ENCODE measurements around the gene SPEM2.

The SPEM2 gene

GRCh38 chr17:7438656-7439460, 13.4 kb downstream of the SPEM2 start:
- H3K4me3 ChIP-seq (ENCODE audit: low read depth, low read length): peak overlapping the region; percentile 61
- DNase-seq (ENCODE audit: low read depth): no peak

- peak within 1 kb of the TSS; percentile 61 for H3K4me3 ChIP-seq (ENCODE audit: low read depth, low read length)
- DNase-seq (ENCODE audit: low read depth): no peak
Measured at GRCh38 chr17:7439462-7440112, 14.2 kb downstream of the SPEM2 start, which contains the start of gene FGF11. Gene FGF11 (plus strand): TSS chr17:7439512. CDS start chr17:7439621, 109 bp downstream.

- H3K4me3 ChIP-seq (ENCODE audit: low read depth, low read length): peak overlapping the region; percentile 61
- DNase-seq (ENCODE audit: low read depth): no peak
Measured at GRCh38 chr17:7440113-7440833, 14.9 kb downstream of the SPEM2 start.

- DNase-seq (ENCODE audit: low read depth): no peak
- peak overlapping the region; percentile 61 for H3K4me3 ChIP-seq (ENCODE audit: low read depth, low read length)
Measured at GRCh38 chr17:7440834-7441195, 15.4 kb downstream of the SPEM2 start.

- no peak for DNase-seq (ENCODE audit: low read depth)
- no peak overlapping the region for H3K4me3 ChIP-seq (ENCODE audit: low read depth, low read length)
Measured at GRCh38 chr17:7441266-7441665, 15.8 kb downstream of the SPEM2 start.

- no peak for DNase-seq (ENCODE audit: low read depth)
- no peak overlapping the region for H3K4me3 ChIP-seq (ENCODE audit: low read depth, low read length)
Measured at GRCh38 chr17:7442142-7442541, 16.7 kb downstream of the SPEM2 start.

- DNase-seq (ENCODE audit: low read depth): no peak
- H3K4me3 ChIP-seq (ENCODE audit: low read depth, low read length): no peak overlapping the region
Measured at GRCh38 chr17:7443499-7444485, 18.4 kb downstream of the SPEM2 start.

- peak within 1 kb of the TSS; percentile 48 for H3K4me3 ChIP-seq (ENCODE audit: low read depth, low read length)
- DNase-seq (ENCODE audit: low read depth): no peak
Measured at GRCh38 chr17:7444682-7445618, 19.5 kb downstream of the SPEM2 start, which contains the start of gene CHRNB1. Gene CHRNB1 (plus strand): TSS chr17:7445061. CDS start chr17:7445128, 67 bp downstream.

GRCh38 chr17:7445619-7445968, 20.2 kb downstream of the SPEM2 start:
- no peak for DNase-seq (ENCODE audit: low read depth)
- peak overlapping the region; percentile 48 for H3K4me3 ChIP-seq (ENCODE audit: low read depth, low read length)

GRCh38 chr17:7448461-7448860, 23.0 kb downstream of the SPEM2 start:
- no peak for DNase-seq (ENCODE audit: low read depth)
- H3K4me3 ChIP-seq (ENCODE audit: low read depth, low read length): no peak overlapping the region

- DNase-seq (ENCODE audit: low read depth): no peak
- H3K4me3 ChIP-seq (ENCODE audit: low read depth, low read length): no peak overlapping the region
Measured at GRCh38 chr17:7459961-7460545, 34.6 kb downstream of the SPEM2 start.

GRCh38 chr17:7460850-7461660, 35.6 kb downstream of the SPEM2 start:
- DNase-seq (ENCODE audit: low read depth): no peak

GRCh38 chr17:7462474-7463371, 37.3 kb downstream of the SPEM2 start:
- no peak for DNase-seq (ENCODE audit: low read depth)
- no peak overlapping the region for H3K4me3 ChIP-seq (ENCODE audit: low read depth, low read length)

More at GRCh38 chr17:7460850-7461660, 35.6 kb downstream of the SPEM2 start:
- H3K4me3 ChIP-seq (ENCODE audit: low read depth, low read length): no peak overlapping the region

- no peak overlapping the region for H3K4me3 ChIP-seq (ENCODE audit: low read depth, low read length)
- no peak for DNase-seq (ENCODE audit: low read depth)
Measured at GRCh38 chr17:7463372-7463846, 38.0 kb downstream of the SPEM2 start.

GRCh38 chr17:7464081-7464480, 38.7 kb downstream of the SPEM2 start:
- H3K4me3 ChIP-seq (ENCODE audit: low read depth, low read length): no peak overlapping the region
- DNase-seq (ENCODE audit: low read depth): no peak
